Parathyroid adenoma (tissue), 2 donors: ENCODE results near the gene PTPRD.

Experiments
- H2AFZ ChIP-seq: fragments of 300-600 bp; sonication (generic); one replicate; pipeline ENCODE4 v1.7.0; 2017; ENCODE audit warnings: antibody characterized with exemption, mild to moderate bottlenecking
- H3K27ac ChIP-seq: fragments of 300-600 bp; sonication (generic); one replicate; pipeline ENCODE4 v1.7.0; 2017
- H3K27me3 ChIP-seq: fragments of 300-600 bp; sonication (generic); one replicate; pipeline ENCODE4 v1.7.0; 2017; ENCODE audit warnings: low read length; ENCODE audit not compliant: control insufficient read depth, insufficient read depth
- H3K36me3 ChIP-seq: fragments of 300-600 bp; sonication (generic); one replicate; pipeline ENCODE4 v1.7.0; 2017; ENCODE audit warnings: low read length; ENCODE audit not compliant: control insufficient read depth, insufficient read depth
- H3K4me1 ChIP-seq: fragments of 300-600 bp; sonication (generic); one replicate; pipeline ENCODE4 v1.7.0; 2017; ENCODE audit warnings: control low read depth
- H3K4me2 ChIP-seq: fragments of 300-600 bp; sonication (generic); one replicate; pipeline ENCODE4 v1.7.0; 2017; ENCODE audit warnings: low read length
- H3K4me3 ChIP-seq: fragments of 300-600 bp; sonication (generic); one replicate; pipeline ENCODE4 v1.7.0; 2017; ENCODE audit warnings: low read depth, low read length
- H3K79me2 ChIP-seq: fragments of 300-600 bp; sonication (generic); one replicate; pipeline ENCODE4 v1.7.0; 2017; ENCODE audit warnings: control low read depth
- H3K9ac ChIP-seq: fragments of 300-600 bp; sonication (generic); one replicate; pipeline ENCODE4 v1.7.0; 2017; ENCODE audit warnings: mild to moderate bottlenecking
- H3K9me3 ChIP-seq: fragments of 300-600 bp; sonication (generic); one replicate; pipeline ENCODE4 v1.7.0; 2017; ENCODE audit warnings: low read length; ENCODE audit not compliant: control insufficient read depth
- TF ChIP-seq, protein P1 (sequence below): fragments of 300-600 bp; sonication (generic); IDR thresholded peaks from one replicate; pipeline ENCODE4 v1.7.0; 2017; ENCODE audit warnings: antibody characterized with exemption, mild to moderate bottlenecking
- donor health status: primary hyperparathyroidism.

The PTPRD gene

DNA sequence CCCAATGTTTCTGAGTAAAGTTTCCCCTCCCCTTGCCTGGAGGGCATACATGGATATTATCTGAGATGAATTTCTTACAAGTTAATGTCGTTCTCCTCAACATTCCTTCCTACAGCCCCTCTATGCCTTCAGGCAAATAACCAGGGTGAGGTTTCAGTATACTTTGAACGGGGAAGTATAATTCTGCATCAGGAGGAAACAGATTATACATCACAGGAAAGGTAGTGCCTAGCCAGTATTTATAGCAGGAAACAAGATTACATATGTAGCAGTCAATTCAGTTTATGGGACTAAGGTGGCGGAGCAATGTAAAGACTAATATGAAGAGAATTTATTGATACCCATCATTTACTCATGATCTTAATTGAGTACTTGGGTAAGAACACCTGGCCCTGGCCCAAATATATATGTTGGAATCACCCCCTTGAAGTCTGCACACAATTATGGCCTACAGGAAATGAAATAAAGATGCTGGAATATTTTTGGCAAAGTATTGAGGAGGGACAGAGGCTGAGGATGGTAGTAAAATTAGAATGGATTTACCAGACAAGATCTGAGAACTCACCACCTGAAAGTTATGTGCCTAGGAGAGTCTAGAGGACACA, 661.1 kb downstream of the PTPRD start:
- Histone ChIP-seq H3K4me3 (no peak overlapping the region), H2AFZ (no peak overlapping the region), H3K36me3 (no peaks in the 10 kb centered on the region), H3K9me3 (no peaks in the 10 kb centered on the region), H3K79me2 (no peaks in the 10 kb centered on the region), H3K9ac (no peak overlapping the region), H3K4me2 (no peak overlapping the region), H3K4me1 (no peaks in the 10 kb centered on the region), H3K27ac (no peak overlapping the region), H3K27me3 (no peaks in the 10 kb centered on the region)
- TF ChIP-seq, protein P1, sequence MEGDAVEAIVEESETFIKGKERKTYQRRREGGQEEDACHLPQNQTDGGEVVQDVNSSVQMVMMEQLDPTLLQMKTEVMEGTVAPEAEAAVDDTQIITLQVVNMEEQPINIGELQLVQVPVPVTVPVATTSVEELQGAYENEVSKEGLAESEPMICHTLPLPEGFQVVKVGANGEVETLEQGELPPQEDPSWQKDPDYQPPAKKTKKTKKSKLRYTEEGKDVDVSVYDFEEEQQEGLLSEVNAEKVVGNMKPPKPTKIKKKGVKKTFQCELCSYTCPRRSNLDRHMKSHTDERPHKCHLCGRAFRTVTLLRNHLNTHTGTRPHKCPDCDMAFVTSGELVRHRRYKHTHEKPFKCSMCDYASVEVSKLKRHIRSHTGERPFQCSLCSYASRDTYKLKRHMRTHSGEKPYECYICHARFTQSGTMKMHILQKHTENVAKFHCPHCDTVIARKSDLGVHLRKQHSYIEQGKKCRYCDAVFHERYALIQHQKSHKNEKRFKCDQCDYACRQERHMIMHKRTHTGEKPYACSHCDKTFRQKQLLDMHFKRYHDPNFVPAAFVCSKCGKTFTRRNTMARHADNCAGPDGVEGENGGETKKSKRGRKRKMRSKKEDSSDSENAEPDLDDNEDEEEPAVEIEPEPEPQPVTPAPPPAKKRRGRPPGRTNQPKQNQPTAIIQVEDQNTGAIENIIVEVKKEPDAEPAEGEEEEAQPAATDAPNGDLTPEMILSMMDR = no peak

- TF ChIP-seq, protein P1 = no peak
- Histone ChIP-seq H3K27ac (no peak overlapping the region), H3K4me2 (no peak overlapping the region)
Measured at GRCh38 chr9:9950813-9951212, 662.0 kb downstream of the PTPRD start.

DNA sequence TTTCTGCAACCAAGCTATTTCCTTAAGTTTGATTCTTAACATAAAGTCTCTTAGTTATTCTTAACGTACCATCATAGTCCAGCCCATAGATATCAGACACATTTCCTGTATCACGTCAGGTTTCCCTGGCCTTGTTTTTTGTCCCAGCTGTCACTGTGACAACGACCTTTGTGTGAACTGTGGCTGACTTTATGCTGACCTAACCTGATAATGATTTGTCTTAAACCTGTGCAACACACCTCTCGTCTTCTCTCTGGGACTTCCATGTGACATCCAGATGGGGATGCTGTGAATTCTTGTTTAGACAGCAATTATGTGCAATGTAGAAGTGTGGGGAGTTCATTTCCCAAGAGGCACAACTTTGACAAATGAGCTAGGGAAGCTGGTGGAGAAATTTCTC, 662.8 kb downstream of the PTPRD start:
- no peak overlapping the region for H3K9ac ChIP-seq
- no peak overlapping the region for H3K4me3 ChIP-seq
- H3K36me3 ChIP-seq = no peaks in the 10 kb centered on the region
- H3K4me1 ChIP-seq = no peaks in the 10 kb centered on the region
- TF ChIP-seq, protein P1 = no peak
- no peaks in the 10 kb centered on the region for H3K27me3 ChIP-seq
- H3K79me2 ChIP-seq = no peaks in the 10 kb centered on the region
- H3K4me2 ChIP-seq = no peak overlapping the region
- no peak overlapping the region for H2AFZ ChIP-seq
- no peak overlapping the region for H3K27ac ChIP-seq
- no peaks in the 10 kb centered on the region for H3K9me3 ChIP-seq

More at GRCh38 chr9:9950813-9951212, 662.0 kb downstream of the PTPRD start:
- no peaks in the 10 kb centered on the region for H3K36me3 ChIP-seq
- no peaks in the 10 kb centered on the region for H3K27me3 ChIP-seq
- H2AFZ ChIP-seq = no peak overlapping the region
- no peaks in the 10 kb centered on the region for H3K9me3 ChIP-seq
- no peak overlapping the region for H3K4me3 ChIP-seq
- no peaks in the 10 kb centered on the region for H3K4me1 ChIP-seq
- no peak overlapping the region for H3K9ac ChIP-seq
- H3K79me2 ChIP-seq = no peaks in the 10 kb centered on the region

DNA sequence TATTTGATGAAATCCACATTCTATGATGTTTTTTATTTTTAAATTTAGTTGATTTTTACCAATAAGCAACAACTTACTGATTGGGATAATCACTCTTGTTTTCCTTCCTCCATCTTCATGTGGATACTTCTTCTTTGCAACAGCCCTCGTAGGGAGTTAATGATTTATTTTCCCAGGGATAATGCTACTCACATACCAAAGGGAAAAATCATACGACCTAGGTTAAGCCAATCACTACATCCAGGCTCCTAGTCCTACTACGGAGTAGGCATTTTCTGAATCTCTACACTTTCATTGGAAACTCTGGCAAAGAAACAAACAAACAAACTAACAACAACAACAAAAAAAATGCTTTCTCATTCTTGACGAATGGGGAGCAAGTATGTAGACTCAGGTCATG, 663.4 kb downstream of the PTPRD start:
- Histone ChIP-seq H3K27me3 (no peaks in the 10 kb centered on the region), H3K9ac (no peak overlapping the region), H3K36me3 (no peaks in the 10 kb centered on the region), H3K4me2 (no peak overlapping the region), H3K9me3 (no peaks in the 10 kb centered on the region), H3K27ac (no peak overlapping the region), H2AFZ (no peak overlapping the region), H3K79me2 (no peaks in the 10 kb centered on the region), H3K4me3 (no peak overlapping the region), H3K4me1 (no peaks in the 10 kb centered on the region)
- TF ChIP-seq, protein P1 = no peak

DNA sequence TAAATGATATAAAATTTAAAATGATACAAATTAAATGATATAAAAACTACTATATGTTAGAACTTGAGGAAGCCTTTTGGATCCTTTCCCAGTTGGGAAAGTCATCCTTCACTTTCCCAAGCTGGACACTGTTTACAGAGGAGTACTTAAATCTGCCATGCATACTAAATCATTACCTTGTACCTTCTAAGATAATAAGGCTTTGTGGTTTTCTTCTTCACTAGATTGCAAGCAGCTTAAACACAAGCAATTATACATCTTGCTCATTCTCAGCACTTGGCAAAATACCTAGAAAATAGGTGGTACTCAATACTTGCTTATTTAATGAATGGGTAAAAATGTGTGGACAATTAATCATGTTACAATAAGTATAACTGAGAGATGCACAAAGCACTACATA, 666.8 kb downstream of the PTPRD start:
- no peak overlapping the region for H3K4me2 ChIP-seq
- H3K4me1 ChIP-seq = no peaks in the 10 kb centered on the region
- no peak overlapping the region for H2AFZ ChIP-seq
- no peaks in the 10 kb centered on the region for H3K79me2 ChIP-seq
- no peaks in the 10 kb centered on the region for H3K27me3 ChIP-seq
- H3K4me3 ChIP-seq = no peak overlapping the region
- no peak overlapping the region for H3K9ac ChIP-seq
- TF ChIP-seq, protein P1 = no peak
- H3K9me3 ChIP-seq = no peaks in the 10 kb centered on the region
- H3K27ac ChIP-seq = no peak overlapping the region
- H3K36me3 ChIP-seq = no peaks in the 10 kb centered on the region
